ENCODE results near the gene MED25. TPM values are rescaled to one million over a fixed set of nuclear protein-coding genes. Genes with fewer than 3 reads are reported as not detected.

Gene MED25
- total RNA-seq, 1 experiment from 2014 or later: 93.0 TPM

GRCh38 chr19:49861541-49862378 lies 43.7 kb downstream of the MED25 start:
- no peak for DNase-seq (ENCODE audit: low spot score)
- no TSS peak for BruUV-seq (replicated peaks)
- peaks cover 78% of the 10 kb centered on the region for H3K36me3 ChIP-seq (ENCODE audit: insufficient read depth, low read length, poor library complexity, severe bottlenecking)
- H3K27me3 ChIP-seq (replicated peaks; ENCODE audit: insufficient read depth, low read depth, low read length, poor library complexity): no peaks in the 10 kb centered on the region
- no peaks in the 10 kb centered on the region for H3K9me3 ChIP-seq (ENCODE audit: low read depth, low read length, poor library complexity, severe bottlenecking)
- ChIA-PET CTCF (no interaction called here), POLR2A (ENCODE audit: low non-redundant PET) (no interaction called here)
- no peak overlapping the region for H3K27ac ChIP-seq (ENCODE audit: low read depth, low read length, poor library complexity, severe bottlenecking)
- no peak for TF ChIP-seq CTCF (conservative IDR thresholded peaks at IDR 0.05; ENCODE audit: low read depth, low read length)
- TF ChIP-seq EZH2 (IDR thresholded peaks at IDR 0.05; ENCODE audit: borderline replicate concordance, low read depth, low read length, poor library complexity, severe bottlenecking): no peak
- no peak overlapping the region for H3K4me3 ChIP-seq (ENCODE audit: low read depth, low read length, poor library complexity, severe bottlenecking)
- intact Hi-C loops (cut with micrococcal nuclease; ENCODE audit: unreplicated experiment): no loop called here
- H3K4me1 ChIP-seq (ENCODE audit: insufficient read depth, low read length, poor library complexity, severe bottlenecking): peaks cover 23% of the 10 kb centered on the region

GRCh38 chr19:49862391-49863253 lies 44.5 kb downstream of the MED25 start:
- peak; percentile 66 for DNase-seq (ENCODE audit: low spot score)
- Histone ChIP-seq H3K9me3 (ENCODE audit: low read depth, low read length, poor library complexity, severe bottlenecking) (no peaks in the 10 kb centered on the region), H3K4me1 (ENCODE audit: insufficient read depth, low read length, poor library complexity, severe bottlenecking) (peaks cover 23% of the 10 kb centered on the region), H3K36me3 (ENCODE audit: insufficient read depth, low read length, poor library complexity, severe bottlenecking) (peaks cover 69% of the 10 kb centered on the region), H3K27me3 (replicated peaks; ENCODE audit: insufficient read depth, low read depth, low read length, poor library complexity) (no peaks in the 10 kb centered on the region), H3K27ac (ENCODE audit: low read depth, low read length, poor library complexity, severe bottlenecking) (peak overlapping the region; percentile 20), H3K4me3 (ENCODE audit: low read depth, low read length, poor library complexity, severe bottlenecking) (no peak overlapping the region)
- ChIA-PET CTCF (no interaction called here), POLR2A (ENCODE audit: low non-redundant PET) (no interaction called here)
- peak; percentile 56 for TF ChIP-seq CTCF (conservative IDR thresholded peaks at IDR 0.05; ENCODE audit: low read depth, low read length)
- TF ChIP-seq EZH2 (IDR thresholded peaks at IDR 0.05; ENCODE audit: borderline replicate concordance, low read depth, low read length, poor library complexity, severe bottlenecking): no peak
- intact Hi-C loops (cut with micrococcal nuclease; ENCODE audit: unreplicated experiment): no loop called here
- BruUV-seq (replicated peaks): no TSS peak

- Histone ChIP-seq H3K27me3 (replicated peaks; ENCODE audit: insufficient read depth, low read depth, low read length, poor library complexity) (no peaks in the 10 kb centered on the region), H3K4me1 (ENCODE audit: insufficient read depth, low read length, poor library complexity, severe bottlenecking) (peaks cover 26% of the 10 kb centered on the region), H3K36me3 (ENCODE audit: insufficient read depth, low read length, poor library complexity, severe bottlenecking) (peaks cover 62% of the 10 kb centered on the region), H3K4me3 (ENCODE audit: low read depth, low read length, poor library complexity, severe bottlenecking) (no peak overlapping the region), H3K9me3 (ENCODE audit: low read depth, low read length, poor library complexity, severe bottlenecking) (no peaks in the 10 kb centered on the region), H3K27ac (ENCODE audit: low read depth, low read length, poor library complexity, severe bottlenecking) (peak overlapping the region; percentile 20)
- no TSS peak for BruUV-seq (replicated peaks)
- DNase-seq (ENCODE audit: low spot score): no peak
- POLR2A ChIA-PET (ENCODE audit: low non-redundant PET): no interaction called here
- TF ChIP-seq EZH2 (IDR thresholded peaks at IDR 0.05; ENCODE audit: borderline replicate concordance, low read depth, low read length, poor library complexity, severe bottlenecking) (no peak), CTCF (conservative IDR thresholded peaks at IDR 0.05; ENCODE audit: low read depth, low read length) (no peak)
- CTCF ChIA-PET: no interaction called here
- intact Hi-C loops (cut with micrococcal nuclease; ENCODE audit: unreplicated experiment): no loop called here
Measured at GRCh38 chr19:49863254-49863934, 45.3 kb downstream of the MED25 start.
